Mesothelial cell of epicardium (in vitro differentiated cells): ENCODE data around the gene FN3KRP. TPM values are rescaled to one million over a fixed set of nuclear protein-coding genes. Genes with fewer than 3 reads are reported as not detected.
"Not testable (repeated sequence)": the region's sequence is repeated elsewhere in the genome, so short reads cannot be mapped to it uniquely, and the experiment has no call there.

ENCODE experiments used
- DNase-seq, 2 experiments: peaks; one replicate each; pipeline ENCODE4 v3.0.0; 2021; ENCODE audit warnings: low spot score in 2 of 2; ENCODE audit not compliant: unreplicated experiment in 2 of 2
- H3K27ac Mint-ChIP-seq: 2 replicates; pipeline ENCODE4 v1.8.0; 2021; ENCODE audit warnings: mixed read lengths
- H3K27me3 Mint-ChIP-seq: 2 replicates; pipeline ENCODE4 v1.8.0; 2021; ENCODE audit warnings: low read depth, mixed read lengths
- H3K36me3 Mint-ChIP-seq: 2 replicates; pipeline ENCODE4 v1.8.0; 2021; ENCODE audit warnings: mixed read lengths
- H3K4me1 Mint-ChIP-seq: 2 replicates; pipeline ENCODE4 v1.8.0; 2021; ENCODE audit warnings: mixed read lengths
- H3K4me3 Mint-ChIP-seq: 2 replicates; pipeline ENCODE4 v1.8.0; 2021; ENCODE audit warnings: mild to moderate bottlenecking, moderate library complexity, mixed read lengths
- H3K9me3 Mint-ChIP-seq: 2 replicates; pipeline ENCODE4 v1.8.0; 2021; ENCODE audit warnings: mixed read lengths
- microRNA-seq: library from miRNA; unstranded; fragments of <30 nt; microRNA quantifications from one replicate; pipeline ENCODE4 v1.2.0, GENCODE V29; 2021; ENCODE audit warnings: inconsistent platforms, mixed read lengths
- total RNA-seq: library from RNA; stranded (reverse); gene quantifications from 3 replicates; pipeline ENCODE4 v1.2.1, GENCODE V29; 2021
- TF ChIP-seq, protein P1 (sequence below): fragments of 200-600 bp; sonication (generic); IDR thresholded peaks from one replicate; pipeline ENCODE4 v1.5.0; 2021; ENCODE audit warnings: antibody characterized with exemption; ENCODE audit not compliant: unreplicated experiment

Gene FN3KRP
- total RNA-seq, 1 donor from 2014 or later = 30.3 TPM

DNA sequence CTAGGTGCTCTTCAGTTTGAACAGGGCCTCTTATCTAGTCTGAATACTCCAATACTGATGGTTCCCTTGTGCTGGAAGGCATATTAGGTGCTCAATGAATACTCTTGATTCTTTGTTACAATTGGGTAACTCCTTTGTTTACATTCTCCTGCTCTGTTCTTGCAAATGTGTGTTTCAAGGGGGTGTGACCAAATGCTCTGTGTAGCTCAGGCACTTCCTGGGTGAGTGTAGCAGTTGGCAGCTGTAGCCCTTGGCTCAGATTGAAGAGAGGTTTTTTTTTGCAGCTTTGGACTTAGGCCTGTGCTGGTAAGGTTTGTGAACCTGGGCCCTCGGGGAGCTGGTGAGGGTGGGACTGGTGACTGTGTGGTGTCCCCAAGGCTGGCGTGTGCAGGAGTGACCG lies 55.5 kb downstream of the FN3KRP start:
- Mint-ChIP-seq H3K9me3 (peaks cover under 1% of the 10 kb centered on the region), H3K27me3 (no peaks in the 10 kb centered on the region), H3K36me3 (peaks cover 41% of the 10 kb centered on the region), H3K4me1 (no peaks in the 10 kb centered on the region), H3K4me3 (no peak overlapping the region), H3K27ac (no peak overlapping the region)
- TF ChIP-seq, protein P1, sequence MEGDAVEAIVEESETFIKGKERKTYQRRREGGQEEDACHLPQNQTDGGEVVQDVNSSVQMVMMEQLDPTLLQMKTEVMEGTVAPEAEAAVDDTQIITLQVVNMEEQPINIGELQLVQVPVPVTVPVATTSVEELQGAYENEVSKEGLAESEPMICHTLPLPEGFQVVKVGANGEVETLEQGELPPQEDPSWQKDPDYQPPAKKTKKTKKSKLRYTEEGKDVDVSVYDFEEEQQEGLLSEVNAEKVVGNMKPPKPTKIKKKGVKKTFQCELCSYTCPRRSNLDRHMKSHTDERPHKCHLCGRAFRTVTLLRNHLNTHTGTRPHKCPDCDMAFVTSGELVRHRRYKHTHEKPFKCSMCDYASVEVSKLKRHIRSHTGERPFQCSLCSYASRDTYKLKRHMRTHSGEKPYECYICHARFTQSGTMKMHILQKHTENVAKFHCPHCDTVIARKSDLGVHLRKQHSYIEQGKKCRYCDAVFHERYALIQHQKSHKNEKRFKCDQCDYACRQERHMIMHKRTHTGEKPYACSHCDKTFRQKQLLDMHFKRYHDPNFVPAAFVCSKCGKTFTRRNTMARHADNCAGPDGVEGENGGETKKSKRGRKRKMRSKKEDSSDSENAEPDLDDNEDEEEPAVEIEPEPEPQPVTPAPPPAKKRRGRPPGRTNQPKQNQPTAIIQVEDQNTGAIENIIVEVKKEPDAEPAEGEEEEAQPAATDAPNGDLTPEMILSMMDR = no peak
- no peak for DNase-seq

DNA sequence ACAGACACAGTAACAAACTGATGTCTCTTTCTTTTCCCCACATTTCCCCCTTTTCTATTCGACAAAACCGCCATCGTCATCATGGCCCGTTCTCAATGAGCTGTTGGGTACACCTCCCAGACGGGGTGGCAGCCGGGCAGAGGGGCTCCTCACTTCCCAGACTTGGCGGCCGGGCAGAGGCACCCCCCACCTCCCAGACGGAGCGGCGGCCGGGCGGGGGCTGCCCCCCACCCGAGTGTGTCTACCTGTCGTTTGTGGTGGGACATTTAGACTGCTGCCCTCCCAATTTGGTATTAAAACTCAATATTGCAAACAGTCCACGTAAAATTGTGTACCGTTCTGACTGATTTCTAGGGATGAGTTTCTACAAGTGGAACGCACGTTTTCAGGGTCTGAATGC lies 58.0 kb downstream of the FN3KRP start:
- H3K4me3 Mint-ChIP-seq = not testable (repeated sequence)

DNA sequence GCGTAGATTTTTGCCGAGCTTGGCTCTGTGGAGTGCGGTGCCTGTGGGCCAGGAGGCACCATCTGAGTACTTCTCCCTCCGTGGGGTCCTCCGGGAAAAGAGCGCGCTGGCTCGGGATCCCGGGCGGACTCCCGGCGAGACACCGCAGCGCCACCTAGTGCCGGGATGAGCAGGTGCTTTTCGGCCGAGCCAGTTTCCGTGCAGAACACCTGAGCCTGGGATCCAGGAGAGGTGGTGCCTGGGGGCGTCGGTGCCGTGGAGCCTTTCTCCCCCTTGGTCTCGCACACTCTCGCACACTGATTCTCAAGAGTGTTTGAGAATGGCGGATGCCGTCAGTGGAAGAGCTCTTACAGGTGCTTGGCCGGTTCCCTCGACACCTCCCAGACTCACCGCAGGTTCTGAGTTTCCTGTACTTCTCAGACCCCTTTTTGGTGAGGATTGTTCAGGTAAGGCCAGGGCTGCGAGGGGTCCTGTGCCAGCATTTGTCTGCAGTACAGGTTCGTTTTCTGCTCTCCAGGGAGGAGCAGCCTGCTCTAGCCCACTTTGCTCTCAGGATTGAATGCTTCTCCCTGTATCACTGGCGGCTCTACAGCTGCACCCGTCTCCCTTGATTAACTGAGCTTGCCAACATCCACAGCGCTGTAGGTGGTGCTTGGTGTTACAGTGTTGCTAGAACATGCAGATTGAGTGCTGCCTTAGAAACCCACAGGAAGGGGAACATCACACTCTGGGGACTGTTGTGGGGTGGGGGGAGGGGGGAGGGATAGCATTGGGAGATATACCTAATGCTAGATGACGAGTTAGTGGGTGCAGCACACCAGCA lies 58.7 kb downstream of the FN3KRP start:
- Mint-ChIP-seq H3K9me3 (peaks cover 4% of the 10 kb centered on the region), H3K4me1 (no peaks in the 10 kb centered on the region), H3K36me3 (peaks cover 29% of the 10 kb centered on the region), H3K4me3 (no peak overlapping the region), H3K27ac (no peak overlapping the region), H3K27me3 (no peaks in the 10 kb centered on the region)
- TF ChIP-seq, protein P1 = peak; percentile 94
- peak; percentile 49 to 82 for DNase-seq

More for the DNA sequence above, 58.0 kb downstream of the FN3KRP start:
- H3K9me3 Mint-ChIP-seq, DNase-seq, H3K4me1 Mint-ChIP-seq, H3K27ac Mint-ChIP-seq, H3K27me3 Mint-ChIP-seq: not testable (repeated sequence)
- H3K36me3 Mint-ChIP-seq = peaks cover 33% of the 10 kb centered on the region

DNA sequence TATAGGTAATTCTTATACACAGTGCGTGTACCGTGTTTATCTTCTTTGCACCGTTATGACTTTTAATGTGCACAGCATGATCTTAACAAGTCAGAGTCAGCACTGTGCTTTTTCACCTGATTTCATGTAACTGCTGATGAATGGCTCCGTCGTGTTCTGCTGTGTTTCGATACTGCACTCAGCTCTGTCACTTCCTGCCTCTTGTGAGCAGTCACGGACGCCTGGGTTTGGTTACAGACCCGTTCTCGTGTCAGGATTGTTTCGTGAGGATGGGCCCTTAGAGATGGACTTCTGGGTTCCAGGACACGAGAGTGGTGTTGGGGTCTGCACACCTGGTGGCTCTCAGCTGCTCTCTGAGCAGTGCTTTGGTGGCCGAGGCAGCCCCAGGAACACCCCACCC lies 59.9 kb downstream of the FN3KRP start:
- DNase-seq = no peak
- H3K36me3 Mint-ChIP-seq = peaks cover 27% of the 10 kb centered on the region
- H3K9me3 Mint-ChIP-seq = peaks cover 4% of the 10 kb centered on the region
- H3K4me3 Mint-ChIP-seq = no peak overlapping the region
- H3K27ac Mint-ChIP-seq = no peak overlapping the region
- no peaks in the 10 kb centered on the region for H3K4me1 Mint-ChIP-seq
- TF ChIP-seq, protein P1 = no peak
- no peaks in the 10 kb centered on the region for H3K27me3 Mint-ChIP-seq

Small RNA genes within 50 kb of the gene (microRNA-seq; reads per million reads assigned to microRNA genes)
- gene MIR4525 = 1.8 reads per million

Other genes starting within 250 kb of the FN3KRP start
- 88.3 to 92.0 TPM (median 91.7 TPM) in 3 replicates for gene FOXK2, start 197.0 kb upstream of the FN3KRP start, total RNA-seq
- 90.2 to 93.3 TPM (median 92.3 TPM) in 3 replicates for gene WDR45B, start 68.3 kb upstream of the FN3KRP start, total RNA-seq
- 25.0 to 26.5 TPM (median 25.5 TPM) in 3 replicates for gene RAB40B, start 18.0 kb upstream of the FN3KRP start, total RNA-seq
- 31.9 to 33.3 TPM (median 33.0 TPM) in 3 replicates for gene FN3K, start 18.9 kb downstream of the FN3KRP start, total RNA-seq
- gene TBCD, start 35.4 kb downstream of the FN3KRP start, total RNA-seq = 102 to 117 TPM (median 103 TPM) in 3 replicates
- 1.8 to 2.6 TPM (median 2.3 TPM) in 3 replicates for gene ZNF750, start 123.3 kb downstream of the FN3KRP start, total RNA-seq